ENCODE measurements around the gene P2RX4.
"Not testable (repeated sequence)": the region's sequence is repeated elsewhere in the genome, so short reads cannot be mapped to it uniquely, and the experiment has no call there.

Gene P2RX4

DNA sequence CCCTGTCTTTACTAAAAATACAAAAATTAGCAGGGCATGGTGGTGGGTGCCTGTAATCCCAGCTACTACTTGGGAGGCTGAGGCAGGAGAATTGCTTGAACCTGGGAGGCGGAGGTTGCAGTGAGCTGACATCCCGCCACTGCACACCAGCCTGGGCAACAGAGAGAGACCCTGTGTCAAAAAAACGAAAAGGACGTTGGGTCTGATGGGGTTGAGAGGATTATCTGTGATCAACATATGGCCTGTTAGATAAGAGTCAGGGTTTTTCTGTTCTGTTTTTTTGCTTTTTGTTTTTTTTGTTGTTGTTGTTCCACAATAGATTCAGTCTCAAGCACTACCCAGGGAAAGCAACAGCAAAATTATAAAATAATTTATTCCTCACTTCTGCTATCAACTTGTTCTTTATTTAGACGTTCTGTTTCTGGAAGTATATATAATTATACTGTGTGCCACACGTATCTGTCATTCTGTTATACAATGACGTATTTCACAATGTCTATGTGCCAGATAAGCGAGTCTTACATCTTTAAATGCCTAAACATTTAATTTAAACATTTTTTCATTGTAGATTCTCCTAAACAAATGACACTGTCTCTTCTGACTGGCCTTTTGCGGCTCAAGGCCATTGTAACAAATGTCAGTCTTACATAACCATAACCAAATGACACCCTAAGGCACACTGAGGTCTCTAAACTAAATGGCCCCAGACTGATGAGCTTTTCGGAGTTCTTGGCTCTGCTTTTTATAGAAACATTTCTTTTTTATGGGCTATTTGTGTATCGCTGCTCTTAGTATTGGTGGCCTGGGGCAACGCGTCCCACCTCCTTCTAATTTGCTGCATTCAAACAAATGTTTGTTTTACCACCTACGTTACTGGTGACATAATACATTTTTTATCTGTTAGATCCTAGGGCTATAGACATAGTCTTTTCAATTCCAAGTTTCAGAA is 7.2 kb upstream of the P2RX4 start:
- TF ChIP-seq, protein P1, sequence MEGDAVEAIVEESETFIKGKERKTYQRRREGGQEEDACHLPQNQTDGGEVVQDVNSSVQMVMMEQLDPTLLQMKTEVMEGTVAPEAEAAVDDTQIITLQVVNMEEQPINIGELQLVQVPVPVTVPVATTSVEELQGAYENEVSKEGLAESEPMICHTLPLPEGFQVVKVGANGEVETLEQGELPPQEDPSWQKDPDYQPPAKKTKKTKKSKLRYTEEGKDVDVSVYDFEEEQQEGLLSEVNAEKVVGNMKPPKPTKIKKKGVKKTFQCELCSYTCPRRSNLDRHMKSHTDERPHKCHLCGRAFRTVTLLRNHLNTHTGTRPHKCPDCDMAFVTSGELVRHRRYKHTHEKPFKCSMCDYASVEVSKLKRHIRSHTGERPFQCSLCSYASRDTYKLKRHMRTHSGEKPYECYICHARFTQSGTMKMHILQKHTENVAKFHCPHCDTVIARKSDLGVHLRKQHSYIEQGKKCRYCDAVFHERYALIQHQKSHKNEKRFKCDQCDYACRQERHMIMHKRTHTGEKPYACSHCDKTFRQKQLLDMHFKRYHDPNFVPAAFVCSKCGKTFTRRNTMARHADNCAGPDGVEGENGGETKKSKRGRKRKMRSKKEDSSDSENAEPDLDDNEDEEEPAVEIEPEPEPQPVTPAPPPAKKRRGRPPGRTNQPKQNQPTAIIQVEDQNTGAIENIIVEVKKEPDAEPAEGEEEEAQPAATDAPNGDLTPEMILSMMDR (IDR thresholded peaks at IDR 0.05; ENCODE audit: insufficient read depth, low read depth, low read length, missing control alignments): no peak
- no peak overlapping the region for H3K4me3 ChIP-seq (ENCODE audit: low read depth, low read length)

DNA sequence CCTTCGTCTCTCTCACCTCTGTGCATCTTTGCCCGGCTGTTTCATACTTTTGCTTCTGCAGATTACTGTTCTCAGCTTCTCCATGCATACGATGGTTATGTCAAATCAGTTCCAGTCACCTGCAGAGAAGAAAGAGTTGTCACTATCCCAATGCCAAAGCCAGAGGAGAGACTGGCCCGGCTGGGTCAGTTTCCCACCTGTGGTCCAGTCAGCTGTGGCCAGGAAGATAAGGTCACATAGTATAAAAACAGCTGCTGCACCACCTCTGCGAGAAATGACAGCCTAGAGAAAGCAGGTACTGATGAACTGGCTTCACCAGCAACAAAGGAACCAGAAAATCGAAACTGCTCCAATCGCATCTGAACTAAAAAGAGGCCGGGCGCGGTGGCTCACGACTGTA is 6.4 kb upstream of the P2RX4 start:
- TF ChIP-seq, protein P1 (IDR thresholded peaks at IDR 0.05; ENCODE audit: insufficient read depth, low read depth, low read length, missing control alignments): no peak
- H3K4me3 ChIP-seq (ENCODE audit: low read depth, low read length): no peak overlapping the region
- DNase-seq (ENCODE audit: low read depth): no peak

More for the DNA sequence above, 7.2 kb upstream of the P2RX4 start:
- DNase-seq (ENCODE audit: low read depth): no peak

DNA sequence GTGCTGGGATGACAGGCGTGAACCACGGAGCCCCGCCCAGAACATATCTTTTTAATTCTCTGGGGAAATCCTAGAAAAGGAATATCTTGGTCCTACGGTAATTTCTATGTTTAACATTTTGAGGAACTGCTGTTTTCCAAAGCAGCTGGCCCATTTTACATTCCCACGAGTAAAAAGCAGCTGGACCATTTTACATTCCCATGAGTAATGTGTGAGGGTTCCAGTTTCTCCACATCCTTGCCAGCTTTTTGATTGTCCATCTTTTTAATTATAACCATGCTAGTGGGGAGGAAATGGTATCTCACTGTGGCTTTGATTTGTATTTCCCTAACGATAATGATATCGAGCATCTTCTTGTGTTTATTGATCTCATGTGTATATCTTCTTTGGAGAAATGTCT is 4.4 kb upstream of the P2RX4 start:
- TF ChIP-seq, protein P1 (IDR thresholded peaks at IDR 0.05; ENCODE audit: insufficient read depth, low read depth, low read length, missing control alignments): no peak
- no peak for DNase-seq (ENCODE audit: low read depth)
- no peak overlapping the region for H3K4me3 ChIP-seq (ENCODE audit: low read depth, low read length)

DNA sequence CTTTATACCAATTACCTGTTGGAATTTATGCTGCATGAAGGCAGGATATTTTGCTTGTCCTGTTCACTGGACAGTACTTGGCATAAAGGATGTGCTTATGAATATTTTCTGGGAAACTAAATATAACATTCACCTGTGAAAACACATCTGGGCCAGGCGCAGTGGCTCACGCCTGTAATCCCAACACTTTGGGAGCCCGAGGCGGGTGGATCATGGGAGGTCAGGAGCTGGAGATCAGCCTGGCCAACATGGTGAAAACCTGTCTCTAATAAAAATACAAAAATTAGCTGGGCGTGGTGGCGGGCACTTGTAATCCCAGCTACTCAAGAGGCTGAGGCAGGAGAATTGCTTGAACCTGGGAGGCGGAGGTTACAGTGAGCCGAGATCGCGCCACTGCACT is 1.4 kb upstream of the P2RX4 start:
- DNase-seq (ENCODE audit: low read depth); H3K4me3 ChIP-seq (ENCODE audit: low read depth, low read length): not testable (repeated sequence)

DNA sequence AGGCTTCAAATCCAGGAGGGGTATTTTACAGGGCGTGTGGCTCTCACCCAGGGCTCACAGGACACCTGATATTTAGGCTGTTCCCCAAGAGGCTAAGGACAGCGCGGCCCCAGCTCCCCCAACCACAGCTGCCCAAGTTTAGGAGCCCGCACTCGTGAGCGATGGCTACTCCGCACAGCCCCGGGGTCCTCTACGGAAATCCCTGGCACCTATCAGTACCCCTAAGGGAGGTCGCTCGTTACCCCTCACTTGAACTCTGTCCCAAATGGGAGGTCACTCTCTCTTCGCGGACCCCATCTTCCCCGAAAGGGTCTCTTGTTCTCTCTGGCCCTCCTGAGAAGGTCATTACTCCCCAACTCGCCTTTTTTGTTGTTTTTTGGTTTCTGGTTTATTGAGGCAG is 708 bp upstream of the P2RX4 start:
- DNase-seq (ENCODE audit: low read depth): no peak
- TF ChIP-seq, protein P1 (IDR thresholded peaks at IDR 0.05; ENCODE audit: insufficient read depth, low read depth, low read length, missing control alignments): no peak
- peak overlapping the region; percentile 56 for H3K4me3 ChIP-seq (ENCODE audit: low read depth, low read length)

DNA sequence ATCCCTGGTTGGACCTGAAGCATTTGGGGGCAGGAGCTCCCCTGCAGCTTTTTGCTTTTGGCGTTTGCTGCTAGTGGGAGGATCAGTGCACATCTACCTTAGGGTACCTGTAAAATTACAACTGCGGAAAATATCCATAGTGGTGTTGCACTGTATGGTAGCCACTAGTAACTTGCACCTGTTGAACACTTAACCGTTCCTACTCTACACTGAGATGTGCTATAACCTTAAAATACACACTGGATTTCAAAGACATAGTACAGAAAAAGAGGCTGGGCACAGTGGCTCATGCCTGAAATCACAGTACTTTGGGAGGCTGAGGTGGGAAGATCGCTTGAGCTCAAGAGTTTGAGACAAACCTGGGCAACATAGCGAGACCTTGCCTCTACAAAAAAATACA is 2.9 kb downstream of the P2RX4 start:
- no peak overlapping the region for H3K4me3 ChIP-seq (ENCODE audit: low read depth, low read length)
- DNase-seq (ENCODE audit: low read depth): no peak
- TF ChIP-seq, protein P1 (IDR thresholded peaks at IDR 0.05; ENCODE audit: insufficient read depth, low read depth, low read length, missing control alignments): no peak

DNA sequence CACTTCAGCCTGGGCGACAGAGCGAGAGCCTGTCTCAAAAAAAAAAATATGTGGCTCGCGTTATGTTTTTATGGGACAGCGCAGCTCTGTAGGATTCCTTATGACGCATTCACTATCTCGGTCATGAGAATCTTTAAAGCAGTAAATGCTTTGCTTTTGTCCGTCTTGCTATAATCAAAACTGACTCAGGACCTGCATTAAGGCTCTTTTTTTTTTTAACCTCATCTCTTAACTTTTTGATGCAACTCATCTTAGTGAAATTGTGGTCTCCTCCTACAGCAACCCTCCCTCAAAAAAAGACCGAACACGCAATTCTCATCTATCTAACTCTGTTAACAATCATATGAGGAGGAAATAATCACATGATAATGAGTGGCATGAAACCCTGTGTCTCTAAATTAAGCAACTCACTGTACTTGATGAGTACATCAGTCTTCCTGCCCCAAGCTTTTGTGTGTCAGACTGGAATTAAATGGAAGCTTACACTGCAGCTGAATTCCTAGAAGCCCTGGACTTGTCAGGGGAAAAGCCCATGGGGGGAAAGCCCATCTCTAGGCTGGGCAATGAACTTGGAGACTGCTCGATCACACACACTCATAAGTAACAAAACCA is 4.3 kb downstream of the P2RX4 start:
- TF ChIP-seq, protein P1 (IDR thresholded peaks at IDR 0.05; ENCODE audit: insufficient read depth, low read depth, low read length, missing control alignments): no peak
- DNase-seq (ENCODE audit: low read depth): peak; percentile 42
- 0 out of 2 replicates have a peak overlapping the region, but pooled peaks have one; percentile 16 for H3K4me3 ChIP-seq (ENCODE audit: low read depth, low read length)

Measured in GM12865 (cell line).